ENCODE results near the gene ADGRV1. TPM values are rescaled to one million over a fixed set of nuclear protein-coding genes. Genes with fewer than 3 reads are reported as not detected.

ADGRV1 gene
- total RNA-seq, 1 experiment from 2014 or later, result 6.8 TPM

- H3K4me3 ChIP-seq (ENCODE audit: low read depth, low read length, poor library complexity, severe bottlenecking), result no peak overlapping the region
- CTCF ChIA-PET, result no interaction called here
Observed at GRCh38 chr5:91122651-91123050, 564.1 kb downstream of the ADGRV1 start.

GRCh38 chr5:91123291-91123690 is 564.7 kb downstream of the ADGRV1 start:
- no peaks in the 10 kb centered on the region for H3K27me3 ChIP-seq (replicated peaks; ENCODE audit: insufficient read depth, low read depth, low read length, poor library complexity)
- H3K9me3 ChIP-seq (ENCODE audit: low read depth, low read length, poor library complexity, severe bottlenecking), result no peaks in the 10 kb centered on the region
- ChIA-PET POLR2A (ENCODE audit: low non-redundant PET) (interaction anchor here (0.6 kb wide), 1 partner anchor 681 kb away, joined by 3 read pairs; no protein-coding TSS in a partner anchor), CTCF (no interaction called here)
- intact Hi-C loops (cut with micrococcal nuclease; ENCODE audit: unreplicated experiment), result no loop called here
- H3K4me1 ChIP-seq (ENCODE audit: insufficient read depth, low read length, poor library complexity, severe bottlenecking), result peaks cover 61% of the 10 kb centered on the region
- peak overlapping the region; percentile 65 for H3K27ac ChIP-seq (ENCODE audit: low read depth, low read length, poor library complexity, severe bottlenecking)
- no peak for TF ChIP-seq EZH2 (IDR thresholded peaks at IDR 0.05; ENCODE audit: borderline replicate concordance, low read depth, low read length, poor library complexity, severe bottlenecking)
- TF ChIP-seq, protein P1, sequence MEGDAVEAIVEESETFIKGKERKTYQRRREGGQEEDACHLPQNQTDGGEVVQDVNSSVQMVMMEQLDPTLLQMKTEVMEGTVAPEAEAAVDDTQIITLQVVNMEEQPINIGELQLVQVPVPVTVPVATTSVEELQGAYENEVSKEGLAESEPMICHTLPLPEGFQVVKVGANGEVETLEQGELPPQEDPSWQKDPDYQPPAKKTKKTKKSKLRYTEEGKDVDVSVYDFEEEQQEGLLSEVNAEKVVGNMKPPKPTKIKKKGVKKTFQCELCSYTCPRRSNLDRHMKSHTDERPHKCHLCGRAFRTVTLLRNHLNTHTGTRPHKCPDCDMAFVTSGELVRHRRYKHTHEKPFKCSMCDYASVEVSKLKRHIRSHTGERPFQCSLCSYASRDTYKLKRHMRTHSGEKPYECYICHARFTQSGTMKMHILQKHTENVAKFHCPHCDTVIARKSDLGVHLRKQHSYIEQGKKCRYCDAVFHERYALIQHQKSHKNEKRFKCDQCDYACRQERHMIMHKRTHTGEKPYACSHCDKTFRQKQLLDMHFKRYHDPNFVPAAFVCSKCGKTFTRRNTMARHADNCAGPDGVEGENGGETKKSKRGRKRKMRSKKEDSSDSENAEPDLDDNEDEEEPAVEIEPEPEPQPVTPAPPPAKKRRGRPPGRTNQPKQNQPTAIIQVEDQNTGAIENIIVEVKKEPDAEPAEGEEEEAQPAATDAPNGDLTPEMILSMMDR (conservative IDR thresholded peaks at IDR 0.05; ENCODE audit: low read depth, low read length), result no peak
- H3K4me3 ChIP-seq (ENCODE audit: low read depth, low read length, poor library complexity, severe bottlenecking), result no peak overlapping the region
- no peaks in the 10 kb centered on the region for H3K36me3 ChIP-seq (ENCODE audit: insufficient read depth, low read length, poor library complexity, severe bottlenecking)
- no TSS peak for BruUV-seq (replicated peaks)
- DNase-seq (ENCODE audit: low spot score), result no peak

More at GRCh38 chr5:91122651-91123050, 564.1 kb downstream of the ADGRV1 start:
- TF ChIP-seq, protein P1 (conservative IDR thresholded peaks at IDR 0.05; ENCODE audit: low read depth, low read length), result no peak
- no peak for TF ChIP-seq EZH2 (IDR thresholded peaks at IDR 0.05; ENCODE audit: borderline replicate concordance, low read depth, low read length, poor library complexity, severe bottlenecking)
- Histone ChIP-seq H3K36me3 (ENCODE audit: insufficient read depth, low read length, poor library complexity, severe bottlenecking) (no peaks in the 10 kb centered on the region), H3K27me3 (replicated peaks; ENCODE audit: insufficient read depth, low read depth, low read length, poor library complexity) (no peaks in the 10 kb centered on the region), H3K4me1 (ENCODE audit: insufficient read depth, low read length, poor library complexity, severe bottlenecking) (peaks cover 61% of the 10 kb centered on the region), H3K9me3 (ENCODE audit: low read depth, low read length, poor library complexity, severe bottlenecking) (no peaks in the 10 kb centered on the region), H3K27ac (ENCODE audit: low read depth, low read length, poor library complexity, severe bottlenecking) (peak overlapping the region; percentile 65)
- DNase-seq (ENCODE audit: low spot score), result peak; percentile 62
- no TSS peak for BruUV-seq (replicated peaks)
- POLR2A ChIA-PET (ENCODE audit: low non-redundant PET), result no interaction called here
- intact Hi-C loops (cut with micrococcal nuclease; ENCODE audit: unreplicated experiment), result no loop called here

- H3K36me3 ChIP-seq (ENCODE audit: insufficient read depth, low read length, poor library complexity, severe bottlenecking), result no peaks in the 10 kb centered on the region
- intact Hi-C loops (cut with micrococcal nuclease; ENCODE audit: unreplicated experiment), result no loop called here
- H3K27me3 ChIP-seq (replicated peaks; ENCODE audit: insufficient read depth, low read depth, low read length, poor library complexity), result no peaks in the 10 kb centered on the region
- ChIA-PET POLR2A (ENCODE audit: low non-redundant PET) (interaction anchor here (0.6 kb wide), 1 partner anchor 681 kb away, joined by 3 read pairs; no protein-coding TSS in a partner anchor), CTCF (no interaction called here)
- H3K27ac ChIP-seq (ENCODE audit: low read depth, low read length, poor library complexity, severe bottlenecking), result no peak overlapping the region
- H3K4me3 ChIP-seq (ENCODE audit: low read depth, low read length, poor library complexity, severe bottlenecking), result no peak overlapping the region
- no peak for TF ChIP-seq EZH2 (IDR thresholded peaks at IDR 0.05; ENCODE audit: borderline replicate concordance, low read depth, low read length, poor library complexity, severe bottlenecking)
- TF ChIP-seq, protein P1 (conservative IDR thresholded peaks at IDR 0.05; ENCODE audit: low read depth, low read length), result no peak
- no peaks in the 10 kb centered on the region for H3K9me3 ChIP-seq (ENCODE audit: low read depth, low read length, poor library complexity, severe bottlenecking)
- peaks cover 61% of the 10 kb centered on the region for H3K4me1 ChIP-seq (ENCODE audit: insufficient read depth, low read length, poor library complexity, severe bottlenecking)
- no peak for DNase-seq (ENCODE audit: low spot score)
- BruUV-seq (replicated peaks), result no TSS peak
Observed at GRCh38 chr5:91123901-91124300, 565.3 kb downstream of the ADGRV1 start.

Measured in A673 (cell line).